Activated CD4-positive, alpha-beta T cell treated with anti-CD3 and anti-CD28 coated beads for 48 hours (primary cell): ENCODE results near the gene TRIM44.

Experiments
- DNase-seq: peaks from one replicate; pipeline ENCODE4 v3.0.0-alpha.2; 2020

Gene TRIM44

GRCh38 chr11:35662649-35663407, at the start of gene TRIM44:
Gene TRIM44, plus strand, starts transcription at chr11:35662775. Its CDS starts 337 bp downstream, at chr11:35663112.
- peak; percentile 88 for DNase-seq

GRCh38 chr11:35614939-35615569, 47.5 kb upstream of the TRIM44 start:
- no peak for DNase-seq

- DNase-seq, result peak; percentile 6
These were observed 46.4 kb upstream of the TRIM44 start for GRCh38 chr11:35615921-35616900.

GRCh38 chr11:35617316-35617686, 45.3 kb upstream of the TRIM44 start:
- no peak for DNase-seq

GRCh38 chr11:35617687-35618496, 44.7 kb upstream of the TRIM44 start, which contains the start of gene FJX1:
Gene FJX1, plus strand, starts transcription at chr11:35618460. Its CDS starts 177 bp downstream, at chr11:35618637.
- DNase-seq, result peak; percentile 28

GRCh38 chr11:35618497-35619115, 44.0 kb upstream of the TRIM44 start:
- no peak for DNase-seq

GRCh38 chr11:35619116-35619854, 43.3 kb upstream of the TRIM44 start:
- peak; percentile 56 for DNase-seq

- peak; percentile 20 for DNase-seq
These were observed 42.5 kb upstream of the TRIM44 start for GRCh38 chr11:35619855-35620640.

- no peak for DNase-seq
These were observed 41.8 kb upstream of the TRIM44 start for GRCh38 chr11:35620795-35621194.

GRCh38 chr11:35621620-35622019, 41.0 kb upstream of the TRIM44 start:
- no peak for DNase-seq

- DNase-seq, result no peak
These were observed 40.5 kb upstream of the TRIM44 start for GRCh38 chr11:35622070-35622469.

GRCh38 chr11:35623621-35624168, 38.9 kb upstream of the TRIM44 start:
- no peak for DNase-seq

GRCh38 chr11:35624316-35624715, 38.3 kb upstream of the TRIM44 start:
- no peak for DNase-seq

- DNase-seq, result no peak
These were observed 37.8 kb upstream of the TRIM44 start for GRCh38 chr11:35624781-35625180.

GRCh38 chr11:35626501-35626900, 36.1 kb upstream of the TRIM44 start:
- no peak for DNase-seq

- no peak for DNase-seq
These were observed 33.1 kb upstream of the TRIM44 start for GRCh38 chr11:35629511-35629910.

GRCh38 chr11:35629914-35630313, 32.7 kb upstream of the TRIM44 start:
- peak; percentile 9 for DNase-seq

GRCh38 chr11:35631891-35632290, 30.7 kb upstream of the TRIM44 start:
- DNase-seq, result no peak

- no peak for DNase-seq
These were observed 30.3 kb upstream of the TRIM44 start for GRCh38 chr11:35632301-35632700.
